NCI-H2196 (cell line): ENCODE data around the gene COL3A1.

Experiments
- DNase-seq: peaks from one replicate; lab custom pipeline; 2025; ENCODE audit not compliant: unreplicated experiment; lab: John Stamatoyannopoulos, UW

Gene COL3A1

GRCh38 chr2:189015359-189015758, 41.2 kb downstream of the COL3A1 start:
- no peak for DNase-seq

- DNase-seq, result no peak
Observed at GRCh38 chr2:189016311-189016861, 42.2 kb downstream of the COL3A1 start.

GRCh38 chr2:189018631-189019030, 44.5 kb downstream of the COL3A1 start:
- no peak for DNase-seq

GRCh38 chr2:189020179-189020578, 46.0 kb downstream of the COL3A1 start:
- DNase-seq, result no peak

GRCh38 chr2:189022053-189022481, 47.9 kb downstream of the COL3A1 start:
- DNase-seq, result no peak

- no peak for DNase-seq
Observed at GRCh38 chr2:189022492-189022891, 48.3 kb downstream of the COL3A1 start.

DNA sequence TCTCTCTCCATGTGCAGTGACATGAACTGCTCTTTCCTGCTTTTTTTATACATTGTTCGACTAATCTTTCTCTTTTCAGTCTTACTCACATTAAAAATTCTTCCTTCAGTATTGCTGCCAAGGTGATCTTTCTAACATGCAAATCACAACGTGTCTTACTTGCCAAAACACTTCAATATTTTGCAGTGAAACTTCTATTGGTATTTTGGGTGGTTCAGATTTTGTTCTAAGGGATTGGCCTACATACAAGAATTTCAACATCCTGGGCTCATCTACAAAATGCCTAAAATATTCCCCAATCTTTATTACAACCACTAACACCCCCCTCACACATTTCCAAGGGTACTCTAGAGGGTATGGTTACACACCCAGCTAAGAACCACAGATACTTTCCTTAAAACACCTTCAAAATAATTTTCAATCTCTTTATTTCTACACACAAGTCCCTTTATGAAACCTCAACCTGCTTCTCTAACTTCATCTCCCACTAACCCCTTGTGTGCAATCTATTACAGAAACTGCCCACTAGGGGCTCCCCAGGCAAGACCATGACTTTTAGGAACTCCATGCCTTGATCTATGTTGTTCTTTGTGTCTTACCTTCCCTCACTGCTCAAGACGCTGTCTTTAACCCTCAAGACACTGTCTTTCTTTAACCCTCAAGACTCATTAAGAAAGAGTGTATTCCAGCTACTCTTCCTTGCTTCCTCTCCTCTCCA, 50.9 kb downstream of the COL3A1 start:
- DNase-seq, result no peak

DNA sequence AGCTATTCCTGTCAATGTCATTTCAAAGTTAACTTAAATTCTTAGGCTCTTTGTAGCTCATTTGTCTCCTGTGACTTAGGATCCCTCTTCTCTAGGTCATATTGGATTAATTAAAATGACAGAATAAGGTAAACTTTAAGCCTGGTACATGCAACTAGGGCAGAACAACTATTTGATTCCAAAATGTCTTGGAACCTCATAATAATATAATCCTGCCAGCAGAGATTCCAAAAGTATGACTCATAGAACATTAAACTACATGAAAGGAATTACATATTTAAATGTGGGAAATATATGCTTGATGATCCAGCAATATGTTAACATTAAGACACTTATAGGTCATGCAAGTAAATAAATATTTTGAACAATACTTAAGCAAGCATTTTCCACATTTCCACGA, 63.3 kb downstream of the COL3A1 start:
- no peak for DNase-seq

- DNase-seq, result no peak
Observed at GRCh38 chr2:189045836-189046235, 71.7 kb downstream of the COL3A1 start.

- no peak for DNase-seq
Observed at GRCh38 chr2:189046320-189046719, 72.1 kb downstream of the COL3A1 start.

DNA sequence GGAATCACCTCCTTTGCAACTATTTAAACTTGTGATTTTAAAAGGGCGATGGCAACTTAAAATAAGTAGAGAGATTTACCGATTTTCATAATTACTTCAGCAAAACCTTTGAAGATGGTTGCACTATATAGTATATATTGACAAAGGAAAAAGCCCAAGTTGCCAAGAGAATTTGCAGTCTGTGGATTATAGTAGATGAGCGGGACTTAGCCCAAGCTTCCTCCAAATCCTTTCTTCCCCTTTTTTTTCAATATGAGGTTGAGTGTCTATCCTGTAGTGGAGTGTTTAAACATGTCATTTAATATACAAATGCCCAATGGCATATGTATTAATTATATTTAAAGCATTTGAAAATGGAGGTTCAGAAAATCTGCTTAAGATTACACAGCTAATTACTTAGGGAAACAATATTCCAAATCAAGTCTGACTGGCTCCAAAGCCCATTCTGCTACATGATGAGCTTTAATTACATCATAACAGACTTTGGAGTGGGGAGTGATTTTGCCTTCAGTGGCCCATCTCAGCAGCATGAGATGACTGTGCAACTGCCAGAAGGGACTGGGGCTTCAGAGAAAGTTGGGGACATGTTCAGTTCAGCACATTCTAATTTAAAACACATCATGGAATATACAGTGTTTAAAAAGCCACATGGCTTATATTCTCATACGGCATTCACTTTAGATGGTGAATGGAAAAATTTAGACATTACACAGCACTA, 73.2 kb downstream of the COL3A1 start:
- DNase-seq, result no peak

DNA sequence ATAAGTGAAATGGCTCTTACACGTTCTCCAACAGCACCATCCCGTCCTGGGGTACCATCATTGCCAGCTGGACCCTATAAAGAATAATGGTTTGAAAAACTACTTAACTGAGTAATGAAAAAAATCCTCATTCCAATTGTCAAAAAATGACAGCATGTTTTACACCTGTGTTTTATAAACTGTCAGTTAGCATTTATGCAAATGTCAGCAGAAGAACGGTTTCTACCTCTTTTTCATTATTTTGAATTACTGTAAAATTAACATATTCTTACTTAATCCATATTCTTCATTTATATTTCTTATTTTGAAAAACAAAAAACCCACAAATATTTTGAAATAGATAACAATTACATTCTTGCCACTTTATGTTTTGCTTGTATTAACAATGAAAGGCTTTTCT, 74.0 kb downstream of the COL3A1 start:
- DNase-seq, result no peak

GRCh38 chr2:189049709-189050164, 75.6 kb downstream of the COL3A1 start:
- DNase-seq, result no peak

DNA sequence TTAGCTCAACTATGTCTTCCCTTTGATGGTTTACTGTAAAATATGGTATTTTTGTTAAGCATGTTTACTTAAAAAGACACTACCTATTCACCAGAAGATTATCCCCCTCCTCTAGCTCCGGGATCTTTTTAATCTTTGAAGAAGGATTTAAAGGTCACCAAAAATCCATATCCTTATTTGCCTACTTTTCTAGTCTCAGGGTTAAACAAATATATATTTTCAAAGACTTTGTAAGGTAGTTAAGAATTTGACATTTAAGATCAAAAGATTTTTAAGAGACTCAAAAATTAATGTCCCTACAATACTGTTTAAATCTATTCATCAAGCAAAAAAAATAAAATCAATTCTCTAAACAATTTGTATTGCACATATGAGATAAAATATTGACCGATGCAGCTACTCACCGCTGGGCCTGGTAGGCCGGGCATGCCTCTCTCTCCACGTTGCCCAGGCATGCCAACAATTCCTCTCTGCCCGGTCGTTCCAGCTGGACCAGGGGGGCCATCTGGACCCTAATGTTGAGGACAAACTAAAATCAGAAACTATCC, 76.1 kb downstream of the COL3A1 start:
- DNase-seq, result no peak

DNA sequence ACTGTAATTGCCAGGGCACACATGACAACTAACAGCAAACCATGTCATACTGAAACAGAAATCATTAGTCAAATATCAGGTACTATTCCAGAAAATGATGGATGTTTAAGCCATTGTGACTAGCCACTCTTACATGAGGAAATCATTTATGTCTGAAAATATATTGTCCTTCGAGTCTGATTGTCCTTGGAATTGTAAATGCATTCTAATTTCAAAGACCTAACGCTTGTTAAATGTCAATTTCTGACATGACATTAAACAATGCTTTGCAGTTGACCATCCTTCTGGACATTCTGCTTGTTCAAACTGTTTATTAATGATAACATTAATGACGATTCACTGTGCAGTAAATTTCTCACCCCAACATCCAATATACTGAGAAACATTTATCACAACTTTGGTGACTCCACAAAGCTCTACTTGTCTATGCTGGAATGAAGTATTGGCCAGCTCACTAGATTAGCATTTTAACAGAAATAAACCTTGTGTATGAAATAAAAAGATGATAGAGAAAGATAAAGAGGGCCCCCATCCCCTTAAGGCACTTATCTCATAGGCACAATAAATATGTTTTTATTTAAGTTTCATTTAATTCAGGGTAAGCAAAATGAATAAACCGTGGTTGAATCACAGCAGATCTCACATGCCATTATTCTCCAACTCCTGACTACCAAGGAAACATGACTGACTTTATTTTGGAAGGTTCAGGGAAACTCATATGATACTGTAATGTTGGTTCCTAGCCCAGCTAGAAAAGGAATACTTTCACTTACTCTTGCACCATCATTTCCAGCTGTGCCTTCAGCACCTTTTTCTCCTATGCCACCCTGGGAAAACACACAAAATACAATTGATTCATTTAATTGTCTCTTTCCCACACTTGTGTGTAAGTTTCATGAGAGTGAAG, 82.3 kb downstream of the COL3A1 start:
- no peak for DNase-seq

DNA sequence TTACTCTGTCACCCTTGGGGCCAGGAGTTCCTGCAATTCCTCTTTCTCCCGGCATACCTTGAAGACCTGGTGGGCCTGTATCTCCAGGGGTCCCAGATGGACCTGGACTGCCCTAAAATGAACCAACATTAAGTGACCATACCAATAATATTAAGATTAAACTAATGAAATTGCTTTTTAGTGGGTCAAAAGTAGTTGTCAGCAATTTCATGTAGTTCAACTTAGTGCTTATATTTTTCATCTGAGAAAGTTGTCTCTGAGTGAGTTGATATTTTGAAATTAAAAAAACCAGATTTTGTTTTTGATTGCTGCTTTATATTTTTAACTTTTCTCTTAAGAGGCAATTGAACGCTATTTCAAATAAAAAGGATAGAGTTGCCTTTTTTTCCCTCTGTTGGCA, 83.1 kb downstream of the COL3A1 start:
- no peak for DNase-seq

DNA sequence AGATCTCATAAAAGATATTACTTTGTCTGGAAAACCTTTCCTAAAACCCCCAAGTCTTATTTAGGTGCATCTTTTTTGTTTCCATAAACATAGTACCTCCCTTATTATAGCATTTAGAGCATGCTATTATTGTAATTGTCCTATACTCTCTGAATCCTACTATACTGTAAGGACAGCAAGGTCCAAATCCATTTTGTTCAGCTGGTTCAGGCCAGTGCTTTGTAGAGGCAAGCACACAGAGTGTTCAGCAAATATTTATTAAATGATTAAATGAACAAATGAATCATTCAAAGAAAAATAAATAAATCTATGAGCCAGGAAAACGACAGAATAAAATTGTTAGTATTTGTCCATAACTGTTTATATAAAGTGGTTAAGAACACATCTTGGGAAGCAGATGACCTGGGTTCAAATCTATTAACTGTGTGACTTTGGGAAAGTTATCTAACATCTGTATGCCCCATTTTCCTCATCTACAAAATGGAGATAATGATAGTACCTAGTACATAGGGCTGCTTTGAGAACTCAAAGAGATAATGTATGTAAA, 86.0 kb downstream of the COL3A1 start:
- DNase-seq, result no peak
